A673 (cell line): ENCODE results near the gene ERH. TPM values are rescaled to one million over a fixed set of nuclear protein-coding genes. Genes with fewer than 3 reads are reported as not detected.

Experiments
- BruUV-seq: library from RNA; stranded (reverse); fragments of 400-500 nt; replicated peaks from 2 replicates; lab custom pipeline; 2021; lab: Mats Ljungman, UMichigan
- CTCF ChIA-PET: fragments of 300-600 bp; sonication (Branson Sonifier 250); formaldehyde crosslinking; loops from one replicate; lab custom pipeline; 2022; ENCODE audit warnings: antibody characterized with exemption; lab: Charles Lee
- POLR2A ChIA-PET: fragments of 300-600 bp; sonication (Branson Sonifier 250); formaldehyde crosslinking; loops from one replicate; lab custom pipeline; 2022; ENCODE audit warnings: antibody characterized with exemption; ENCODE audit not compliant: low non-redundant PET; lab: Charles Lee
- DNase-seq: peaks from one replicate; pipeline ENCODE4 v3.0.0-alpha.2; 2015; ENCODE audit warnings: low spot score
- H3K27ac ChIP-seq: fragments of 200-600 bp; sonication (generic); 2 replicates; pipeline ENCODE4 v1.5.1; 2016; ENCODE audit warnings: mixed run types, low read depth, mild to moderate bottlenecking, mixed read lengths, antibody characterized with exemption, low read length; ENCODE audit not compliant: poor library complexity, severe bottlenecking
- H3K27me3 ChIP-seq: fragments of 200-600 bp; sonication (generic); replicated peaks from 2 replicates; pipeline ENCODE4 v1.6.1; 2017; ENCODE audit warnings: mixed run types, low read depth, mild to moderate bottlenecking, mixed read lengths, antibody characterized with exemption, low read length; ENCODE audit not compliant: insufficient read depth, poor library complexity
- H3K36me3 ChIP-seq: fragments of 200-600 bp; sonication (generic); 2 replicates; pipeline ENCODE4 v1.6.1; 2016; ENCODE audit warnings: mixed run types, mild to moderate bottlenecking, mixed read lengths, antibody characterized with exemption, low read length; ENCODE audit not compliant: insufficient read depth, poor library complexity, severe bottlenecking
- H3K4me1 ChIP-seq: fragments of 200-600 bp; sonication (generic); 2 replicates; pipeline ENCODE4 v1.6.1; 2017; ENCODE audit warnings: mixed run types, mild to moderate bottlenecking, mixed read lengths, antibody characterized with exemption, low read length; ENCODE audit not compliant: insufficient read depth, poor library complexity, severe bottlenecking
- H3K4me3 ChIP-seq: fragments of 200-600 bp; sonication (generic); 2 replicates; pipeline ENCODE4 v1.5.1; 2016; ENCODE audit warnings: low read depth, mixed run types, mild to moderate bottlenecking, mixed read lengths, low read length; ENCODE audit not compliant: poor library complexity, severe bottlenecking
- H3K9me3 ChIP-seq: fragments of 200-600 bp; sonication (generic); 2 replicates; pipeline ENCODE4 v1.6.1; 2016; ENCODE audit warnings: mixed run types, low read depth, mild to moderate bottlenecking, mixed read lengths, antibody characterized with exemption, low read length; ENCODE audit not compliant: poor library complexity, severe bottlenecking
- EZH2 ChIP-seq: fragments of 200-600 bp; sonication (generic); IDR thresholded peaks from 2 replicates; pipeline ENCODE4 v1.6.1; 2017; ENCODE audit warnings: borderline replicate concordance, low read depth, mild to moderate bottlenecking, mixed read lengths, antibody characterized with exemption, low read length; ENCODE audit not compliant: poor library complexity, severe bottlenecking
- intact Hi-C: fragments of 100-400 bp; cut with micrococcal nuclease; formaldehyde crosslinking; loops from one replicate; pipeline ENCODE4 v1.10.0; 2022; ENCODE audit not compliant: unreplicated experiment
- total RNA-seq: library from RNA; stranded (reverse); gene quantifications from 2 replicates; pipeline ENCODE4 v1.2.3, GENCODE V29; 2021
- TF ChIP-seq, protein P1 (sequence below): fragments of 300-800, 200-600 bp; sonication (generic); conservative IDR thresholded peaks from 2 replicates; pipeline ENCODE4 v1.5.1; 2017; ENCODE audit warnings: low read depth, mild to moderate bottlenecking, antibody characterized with exemption, low read length, moderate library complexity, mixed read lengths

The ERH gene
- total RNA-seq, 1 experiment from 2014 or later: 472 TPM

DNA sequence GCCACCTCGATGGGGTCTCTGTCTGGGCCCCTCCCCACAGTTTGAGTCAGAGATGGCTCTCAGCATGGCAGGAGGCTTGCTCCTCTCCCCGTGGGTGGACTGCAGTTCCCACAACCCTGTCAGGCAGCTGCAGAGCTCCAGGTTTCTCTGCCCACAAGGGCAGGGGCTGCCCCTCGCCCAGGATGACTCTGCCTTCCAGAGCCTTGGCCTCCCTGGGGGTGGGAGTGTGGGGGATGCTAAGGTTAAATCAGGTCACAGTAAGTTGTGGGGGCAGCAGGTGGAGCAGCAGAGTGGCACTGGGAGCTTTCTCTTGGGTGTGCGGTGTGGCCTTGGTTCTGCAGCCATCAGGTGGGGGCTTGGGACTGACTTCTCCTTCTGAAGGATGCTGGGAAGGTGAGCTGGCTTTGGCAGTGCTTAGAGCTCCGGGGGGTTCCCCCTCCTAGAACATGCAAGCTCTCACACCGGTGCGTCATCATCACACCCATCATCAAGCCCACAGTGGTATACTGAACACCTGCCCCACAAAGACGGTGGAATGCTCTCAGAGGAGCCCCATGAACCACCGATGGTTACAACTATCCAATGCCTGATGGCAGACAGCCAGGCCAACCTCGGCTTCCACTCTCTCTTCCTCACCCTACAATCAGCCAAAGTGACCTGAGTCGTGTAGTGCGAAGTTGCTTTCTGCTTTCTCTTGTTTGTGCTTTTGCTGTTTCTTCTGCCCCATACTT, 39.7 kb downstream of the ERH start:
- no peak for DNase-seq
- Histone ChIP-seq H3K27ac (no peak overlapping the region), H3K27me3 (no peaks in the 10 kb centered on the region), H3K4me3 (no peak overlapping the region), H3K36me3 (no peaks in the 10 kb centered on the region), H3K9me3 (no peaks in the 10 kb centered on the region), H3K4me1 (no peaks in the 10 kb centered on the region)
- ChIA-PET CTCF (no interaction called here), POLR2A (no interaction called here)
- BruUV-seq: no TSS peak
- intact Hi-C loops: no loop called here
- TF ChIP-seq EZH2: no peak
- TF ChIP-seq, protein P1, sequence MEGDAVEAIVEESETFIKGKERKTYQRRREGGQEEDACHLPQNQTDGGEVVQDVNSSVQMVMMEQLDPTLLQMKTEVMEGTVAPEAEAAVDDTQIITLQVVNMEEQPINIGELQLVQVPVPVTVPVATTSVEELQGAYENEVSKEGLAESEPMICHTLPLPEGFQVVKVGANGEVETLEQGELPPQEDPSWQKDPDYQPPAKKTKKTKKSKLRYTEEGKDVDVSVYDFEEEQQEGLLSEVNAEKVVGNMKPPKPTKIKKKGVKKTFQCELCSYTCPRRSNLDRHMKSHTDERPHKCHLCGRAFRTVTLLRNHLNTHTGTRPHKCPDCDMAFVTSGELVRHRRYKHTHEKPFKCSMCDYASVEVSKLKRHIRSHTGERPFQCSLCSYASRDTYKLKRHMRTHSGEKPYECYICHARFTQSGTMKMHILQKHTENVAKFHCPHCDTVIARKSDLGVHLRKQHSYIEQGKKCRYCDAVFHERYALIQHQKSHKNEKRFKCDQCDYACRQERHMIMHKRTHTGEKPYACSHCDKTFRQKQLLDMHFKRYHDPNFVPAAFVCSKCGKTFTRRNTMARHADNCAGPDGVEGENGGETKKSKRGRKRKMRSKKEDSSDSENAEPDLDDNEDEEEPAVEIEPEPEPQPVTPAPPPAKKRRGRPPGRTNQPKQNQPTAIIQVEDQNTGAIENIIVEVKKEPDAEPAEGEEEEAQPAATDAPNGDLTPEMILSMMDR: no peak

DNA sequence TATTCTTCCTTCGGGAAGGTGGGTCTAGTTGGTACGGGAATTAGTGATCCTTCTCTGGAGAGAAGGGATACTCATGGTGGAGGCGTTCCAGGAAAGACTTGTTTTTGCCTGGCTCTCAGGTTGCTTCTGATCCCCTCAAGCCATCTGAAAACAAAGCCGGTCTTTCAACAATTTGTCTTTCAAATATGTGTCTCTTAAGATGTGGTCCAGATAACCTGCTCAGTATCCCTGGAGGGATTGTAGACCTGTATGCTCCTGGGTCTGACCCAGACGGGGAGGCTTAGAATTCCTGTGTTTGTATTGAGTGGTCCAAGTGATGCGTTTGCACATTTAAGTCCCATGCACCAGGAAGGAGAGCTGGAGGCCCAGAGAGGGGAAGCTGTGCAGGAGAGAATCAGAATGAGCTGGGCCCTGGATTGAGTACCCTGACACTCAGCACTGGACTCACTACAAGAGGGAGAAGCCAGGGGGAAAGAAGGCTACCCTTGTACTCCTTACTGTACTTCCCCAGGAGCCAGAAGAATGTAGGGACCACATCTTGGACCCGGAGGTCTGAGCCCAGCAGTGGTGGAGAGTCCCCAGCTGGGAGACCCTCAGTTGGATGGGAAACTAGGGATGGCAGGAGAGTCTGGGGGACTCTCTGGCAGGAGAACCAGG, 40.4 kb downstream of the ERH start:
- H3K4me1 ChIP-seq: no peaks in the 10 kb centered on the region
- ChIA-PET CTCF (no interaction called here), POLR2A (no interaction called here)
- no peaks in the 10 kb centered on the region for H3K9me3 ChIP-seq
- DNase-seq: no peak
- H3K36me3 ChIP-seq: no peaks in the 10 kb centered on the region
- intact Hi-C loops: no loop called here
- H3K4me3 ChIP-seq: no peak overlapping the region
- no TSS peak for BruUV-seq
- H3K27ac ChIP-seq: no peak overlapping the region
- TF ChIP-seq EZH2: no peak
- TF ChIP-seq, protein P1: no peak
- H3K27me3 ChIP-seq: no peaks in the 10 kb centered on the region

DNA sequence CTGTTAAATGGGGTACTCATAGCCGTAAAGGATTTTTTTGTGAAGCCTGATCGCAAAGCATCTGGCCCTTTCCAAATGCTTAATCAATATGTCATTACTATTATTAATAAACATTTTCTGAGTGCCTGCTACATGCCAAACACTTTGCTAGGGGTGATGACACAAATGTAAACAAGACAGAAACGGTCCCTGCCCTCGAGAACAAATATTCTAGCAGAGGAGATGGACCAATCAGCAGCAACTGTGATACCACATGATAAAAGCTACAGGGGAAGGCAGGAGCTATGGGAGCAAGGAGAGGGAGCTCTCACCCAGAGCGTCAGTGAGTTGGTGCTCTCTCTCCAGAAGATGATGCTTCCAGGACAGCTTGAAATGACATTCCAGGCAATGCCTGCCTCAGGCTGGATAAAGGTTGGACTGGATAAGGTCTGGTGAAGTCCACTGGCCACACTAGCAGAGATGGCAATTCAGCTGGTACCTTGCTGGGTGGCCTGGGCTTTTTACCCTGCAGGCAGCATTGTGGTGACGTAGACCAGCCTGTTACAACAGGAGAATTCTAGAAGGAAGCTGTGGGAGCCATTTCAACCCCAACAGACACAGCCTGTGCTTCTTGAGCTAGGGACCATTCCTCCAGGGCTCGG, 41.1 kb downstream of the ERH start:
- no peak for DNase-seq
- Histone ChIP-seq H3K4me3 (no peak overlapping the region), H3K27me3 (no peaks in the 10 kb centered on the region), H3K27ac (no peak overlapping the region), H3K9me3 (no peaks in the 10 kb centered on the region), H3K36me3 (no peaks in the 10 kb centered on the region), H3K4me1 (no peaks in the 10 kb centered on the region)
- intact Hi-C loops: no loop called here
- BruUV-seq: no TSS peak
- ChIA-PET CTCF (no interaction called here), POLR2A (interaction anchor here (0.7 kb wide), 1 partner anchor 1070 kb away, joined by 12 read pairs; no protein-coding TSS in a partner anchor)
- TF ChIP-seq, protein P1: no peak
- no peak for TF ChIP-seq EZH2
